Measurements from ENCODE around the gene MALT1.

MALT1 gene

GRCh38 chr18:58653814-58654509, 17.3 kb upstream of the MALT1 start:
- DNase-seq (ENCODE audit: low read depth in 2 of 2), result no peak

DNA sequence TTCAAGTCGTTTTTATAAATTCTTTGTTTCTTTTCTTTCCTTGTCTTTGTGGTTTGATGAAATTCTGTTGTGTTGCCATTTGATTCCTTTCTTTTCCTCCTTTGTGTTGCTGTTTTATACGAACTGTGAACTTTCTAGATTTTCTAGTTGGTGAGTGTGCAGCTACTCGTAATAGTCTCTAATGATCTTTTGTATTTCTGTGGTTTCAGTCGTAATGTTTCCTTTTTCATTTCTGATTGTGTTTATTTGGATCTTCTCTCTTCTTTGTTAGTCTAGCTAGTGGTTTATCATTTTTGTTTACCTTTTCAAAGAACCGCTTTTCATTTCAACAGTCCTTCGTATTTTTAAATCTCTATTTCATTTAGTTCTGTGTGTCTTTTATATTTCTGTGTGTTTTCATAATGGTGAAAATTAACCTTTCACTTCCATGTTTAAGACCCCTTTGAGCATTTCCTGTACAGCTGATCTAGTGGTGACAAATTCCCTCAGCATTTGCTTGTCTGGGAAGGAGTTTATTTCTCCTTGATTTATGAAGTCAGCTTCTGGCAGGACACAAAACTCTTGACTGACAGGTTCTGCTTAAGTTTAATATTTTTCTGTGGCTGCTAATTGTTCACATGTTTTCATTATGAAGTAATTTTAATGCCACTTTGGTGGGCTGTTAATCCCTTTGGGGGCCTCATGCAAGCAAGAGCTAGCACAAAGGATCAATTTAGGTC, 16.2 kb upstream of the MALT1 start:
- DNase-seq (ENCODE audit: low read depth in 2 of 2), result no peak

DNA sequence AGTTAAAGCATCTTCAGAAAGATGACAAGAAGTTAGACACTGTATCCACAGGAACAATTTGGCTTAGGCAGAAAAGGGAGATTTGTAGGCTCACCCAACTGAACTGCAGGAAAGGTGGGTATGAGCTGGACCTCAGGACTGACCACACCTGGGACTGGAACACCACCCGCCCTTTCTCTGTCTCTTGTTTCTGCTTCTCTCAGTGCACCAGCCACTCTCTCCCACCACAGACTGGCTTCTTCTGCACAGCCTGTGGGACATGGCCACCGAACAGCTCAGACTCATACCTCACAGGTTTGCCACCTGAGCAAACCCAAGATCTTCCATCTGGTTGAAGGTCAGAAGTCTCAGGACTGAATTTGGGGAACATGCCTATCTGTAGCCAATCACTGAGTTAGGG, 14.2 kb upstream of the MALT1 start:
- DNase-seq (ENCODE audit: low read depth in 2 of 2), result no peak

DNA sequence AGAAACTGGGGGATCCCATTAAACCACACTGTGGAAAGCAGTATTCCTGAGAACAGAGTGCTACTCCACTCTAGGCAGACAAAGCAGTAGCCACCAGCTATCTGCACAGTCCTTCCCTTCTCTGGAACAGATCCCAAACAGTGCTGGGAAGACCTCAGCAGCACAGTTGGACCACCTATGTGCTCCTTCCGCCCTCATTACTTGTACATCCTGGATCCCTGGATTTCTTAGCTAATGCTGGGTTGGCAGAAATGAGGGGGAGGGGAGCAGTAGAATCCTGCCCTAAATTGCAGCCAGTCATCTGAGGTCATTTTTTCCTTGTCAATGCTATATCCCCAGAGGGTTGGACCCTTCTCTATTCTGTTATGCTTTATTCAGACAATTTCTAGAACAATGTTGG, 13.8 kb upstream of the MALT1 start:
- no peak for DNase-seq (ENCODE audit: low read depth in 2 of 2)

DNA sequence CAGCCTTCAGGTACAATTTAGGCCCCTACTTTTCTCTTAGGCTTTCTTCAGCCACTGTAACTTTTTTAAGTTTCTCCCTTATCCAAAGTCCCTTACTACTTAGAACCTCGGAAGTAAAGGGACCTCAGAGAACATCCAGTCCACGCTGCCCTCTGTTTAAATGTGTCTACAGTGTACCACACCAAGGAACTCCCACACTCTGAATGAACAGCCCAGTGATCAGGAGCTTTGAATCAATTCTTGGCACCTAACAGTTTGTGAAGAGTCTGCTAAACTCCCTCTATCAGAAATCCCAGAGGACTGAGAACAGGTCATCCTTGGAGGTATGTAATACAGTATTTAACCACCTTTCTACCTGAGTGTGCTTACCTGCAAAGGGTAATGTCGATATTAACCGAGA, 11.6 kb upstream of the MALT1 start:
- DNase-seq (ENCODE audit: low read depth in 2 of 2), result no peak

DNA sequence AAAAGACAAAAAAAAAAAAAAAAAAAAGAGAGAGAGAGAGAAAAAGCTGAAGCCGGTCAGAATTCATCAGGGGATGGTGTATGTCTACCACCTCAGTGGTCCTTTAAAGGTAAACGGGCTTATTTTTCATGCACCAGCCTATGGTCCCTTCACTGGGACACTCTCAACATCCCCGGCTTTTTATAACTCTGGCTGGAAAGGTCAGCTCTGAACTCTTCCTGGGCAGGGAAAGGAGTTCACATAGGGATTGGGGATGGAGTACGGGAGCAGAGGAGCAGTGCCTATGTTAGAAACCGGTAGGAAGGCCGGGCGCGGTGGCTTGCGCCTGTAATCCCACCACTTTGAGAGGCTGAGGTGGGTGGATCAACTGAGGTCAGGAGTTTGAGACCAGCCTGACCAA, 10.3 kb upstream of the MALT1 start:
- no peak for DNase-seq (ENCODE audit: low read depth in 2 of 2)

DNA sequence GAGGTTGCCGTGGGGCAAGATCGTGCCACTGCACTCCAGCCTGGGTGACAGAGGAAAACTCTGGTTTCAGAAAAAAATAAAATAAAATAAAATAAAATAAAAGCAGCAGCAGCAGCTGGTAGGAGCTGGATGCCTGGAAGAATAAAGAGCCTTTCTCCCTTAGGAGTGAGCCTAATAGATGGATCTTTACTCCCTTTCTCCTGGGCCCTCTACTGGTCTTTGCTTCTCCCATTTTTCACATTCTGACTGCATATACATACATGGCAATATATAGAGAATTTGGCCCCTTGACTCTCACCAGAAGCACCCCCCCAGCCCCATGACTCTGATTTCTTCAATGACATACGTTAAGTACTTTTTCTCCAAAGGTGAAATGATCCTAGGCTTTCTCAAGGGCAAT, 9.8 kb upstream of the MALT1 start:
- no peak for DNase-seq (ENCODE audit: low read depth in 2 of 2)

- no peak for DNase-seq (ENCODE audit: low read depth in 2 of 2)
Observed at GRCh38 chr18:58662118-58662517, 9.1 kb upstream of the MALT1 start.

- DNase-seq (ENCODE audit: low read depth in 2 of 2), result no peak
Observed at GRCh38 chr18:58666176-58666575, 5.1 kb upstream of the MALT1 start.

- DNase-seq (ENCODE audit: low read depth in 2 of 2), result no peak
Observed at GRCh38 chr18:58668211-58668610, 3.1 kb upstream of the MALT1 start.

GRCh38 chr18:58668897-58669296, 2.4 kb upstream of the MALT1 start:
- DNase-seq (ENCODE audit: low read depth in 2 of 2), result no peak

GRCh38 chr18:58669731-58670378, 1.4 kb upstream of the MALT1 start:
- DNase-seq (ENCODE audit: low read depth in 2 of 2), result no peak

- no peak for DNase-seq (ENCODE audit: low read depth in 2 of 2)
Observed at GRCh38 chr18:58670404-58671110, 708 bp upstream of the MALT1 start.

DNA sequence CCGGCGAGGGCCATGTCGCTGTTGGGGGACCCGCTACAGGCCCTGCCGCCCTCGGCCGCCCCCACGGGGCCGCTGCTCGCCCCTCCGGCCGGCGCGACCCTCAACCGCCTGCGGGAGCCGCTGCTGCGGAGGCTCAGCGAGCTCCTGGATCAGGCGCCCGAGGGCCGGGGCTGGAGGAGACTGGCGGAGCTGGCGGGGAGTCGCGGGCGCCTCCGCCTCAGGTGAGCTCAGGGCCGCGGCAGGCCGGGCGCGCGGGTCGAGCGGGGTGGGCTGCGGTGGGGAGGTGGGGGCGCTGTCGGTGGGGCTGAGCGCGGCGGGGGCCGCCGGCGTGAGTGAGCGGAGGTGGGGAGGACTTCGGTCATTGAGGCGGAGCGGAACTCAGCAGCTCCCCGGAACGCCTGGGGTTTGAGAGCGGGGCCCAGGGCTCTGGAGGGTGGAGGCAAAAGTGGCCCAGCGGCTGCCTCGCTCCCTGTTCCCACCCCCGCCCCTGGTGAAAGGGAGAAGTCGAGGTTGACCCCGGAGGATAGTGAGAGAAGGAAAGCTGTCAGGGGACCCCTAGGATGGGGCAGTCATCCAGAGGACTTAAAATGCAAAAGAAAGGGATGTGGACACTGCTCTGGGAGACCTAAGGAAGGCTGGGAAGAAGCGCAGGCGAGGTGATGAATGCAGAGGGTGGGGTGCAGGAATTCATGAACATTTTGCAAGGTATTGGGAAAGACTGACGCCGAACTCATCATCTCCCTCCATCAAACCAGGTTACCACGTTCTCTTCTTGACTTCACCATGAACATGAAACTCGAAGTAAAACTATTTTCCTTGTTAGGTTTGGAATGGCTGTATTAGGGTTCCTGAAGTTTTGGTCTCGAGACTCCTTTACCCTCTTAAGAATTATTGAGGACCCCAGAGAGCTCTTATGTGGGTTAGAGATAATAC, 633 bp downstream of the MALT1 start:
- DNase-seq (ENCODE audit: low read depth in 2 of 2), result no peak

DNA sequence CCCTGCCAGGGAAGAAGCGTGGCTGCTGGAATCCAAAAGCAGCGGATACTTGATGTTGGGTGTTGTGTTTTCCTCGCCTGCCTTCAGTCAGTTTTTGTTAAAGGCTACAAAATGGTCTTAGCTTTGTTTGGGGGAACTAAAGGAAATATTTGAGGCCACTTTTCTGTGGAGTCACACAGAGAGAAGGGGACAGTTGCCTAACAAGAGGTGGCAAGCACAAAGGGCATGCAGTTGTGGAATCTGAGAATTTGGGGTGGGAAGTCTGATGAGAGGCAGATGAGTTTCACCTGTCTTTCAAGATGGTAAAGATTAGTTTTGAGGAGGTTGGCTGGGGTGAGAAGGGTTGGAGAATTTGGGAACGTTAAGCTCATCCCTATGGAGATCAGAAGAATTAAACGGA, 2.9 kb downstream of the MALT1 start:
- no peak for DNase-seq (ENCODE audit: low read depth in 2 of 2)

GRCh38 chr18:58674863-58675472, 3.7 kb downstream of the MALT1 start:
- no peak for DNase-seq (ENCODE audit: low read depth in 2 of 2)

DNA sequence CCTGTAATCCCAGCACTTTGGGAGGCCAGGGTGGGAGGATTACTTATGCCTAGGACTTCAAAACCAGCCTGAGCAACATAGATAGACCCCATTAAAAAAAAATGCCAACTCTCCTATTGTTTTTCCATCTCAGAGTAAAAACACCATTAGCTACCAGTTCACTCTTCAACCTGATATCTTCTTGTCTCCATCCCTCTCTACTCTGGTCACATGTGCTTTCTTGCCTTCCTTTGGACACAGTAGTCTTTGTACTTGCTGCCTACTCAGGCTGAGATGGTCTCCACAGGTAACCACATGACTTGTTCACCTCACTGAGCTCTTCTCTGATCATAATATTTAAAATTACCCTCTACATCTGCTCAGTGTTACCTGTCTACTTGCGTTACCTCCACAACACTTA, 5.0 kb downstream of the MALT1 start:
- DNase-seq (ENCODE audit: low read depth in 2 of 2), result no peak

GRCh38 chr18:58682429-58683069, 11.3 kb downstream of the MALT1 start:
- no peak for DNase-seq (ENCODE audit: low read depth in 2 of 2)

- peak in 1 of 2 donors; percentile 28 for DNase-seq (ENCODE audit: low read depth in 2 of 2)
Observed at GRCh38 chr18:58687871-58688308, 16.6 kb downstream of the MALT1 start.

DNA sequence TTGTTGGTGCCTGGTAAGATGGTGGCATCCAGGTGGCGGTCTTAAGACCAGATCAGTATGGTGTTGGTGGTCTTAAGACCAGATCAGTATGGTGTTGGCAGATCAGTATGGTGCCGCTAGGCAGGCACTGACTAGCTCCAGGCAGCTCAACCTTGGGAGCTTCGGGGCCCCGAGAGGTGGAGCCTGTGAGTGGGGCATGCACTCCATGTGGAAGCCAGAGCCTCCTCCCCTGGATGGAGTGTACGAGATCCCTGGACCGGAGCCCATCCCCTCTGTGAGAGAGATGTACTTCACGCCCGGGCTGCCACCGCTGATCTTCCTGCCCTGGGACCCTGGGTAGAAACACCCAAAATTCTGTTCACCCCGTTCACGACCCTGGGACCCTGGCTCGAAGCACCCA, 19.0 kb downstream of the MALT1 start:
- DNase-seq (ENCODE audit: low read depth in 2 of 2), result no peak
